Testis (tissue), 2 donors: ENCODE data around the gene PNO1.

Experiments used
- POLR2A ChIP-seq: fragments of 450-650 bp; IDR thresholded peaks from one replicate; pipeline ENCODE4 v1.6.1; 2017; ENCODE audit warnings: antibody characterized with exemption, mild to moderate bottlenecking, moderate library complexity
- TF ChIP-seq, protein P1 (sequence below), 3 experiments: fragments of 450-650 bp in 2 of 3; fragments of 200-600 bp in 1 of 3; sonication (generic) in 1 of 3; IDR thresholded peaks; one replicate each; pipeline ENCODE4 v1.5.1; 2016 to 2019; ENCODE audit warnings: antibody characterized with exemption in 3 of 3, mild to moderate bottlenecking in 2 of 3, moderate library complexity in 1 of 3

DNA sequence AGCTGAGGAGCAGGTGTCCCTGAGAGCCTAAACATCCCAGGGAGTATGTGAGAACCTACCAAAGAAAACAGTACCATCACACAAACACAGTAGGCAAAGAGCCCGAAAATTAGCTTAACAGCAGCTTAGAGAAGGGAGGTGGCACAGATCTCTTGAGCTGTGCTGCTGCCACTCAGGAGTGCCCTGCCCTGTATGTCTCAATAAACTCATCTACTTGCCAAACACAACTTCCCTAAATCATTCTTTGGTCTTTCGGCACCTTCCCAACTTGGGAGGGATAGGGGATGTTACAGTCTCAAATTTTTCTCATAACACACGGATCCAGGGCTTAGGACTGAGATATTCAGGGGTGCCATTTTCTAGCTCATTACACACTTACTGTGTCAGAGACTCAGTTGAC, 49.6 kb upstream of the PNO1 start:
- TF ChIP-seq, protein P1, sequence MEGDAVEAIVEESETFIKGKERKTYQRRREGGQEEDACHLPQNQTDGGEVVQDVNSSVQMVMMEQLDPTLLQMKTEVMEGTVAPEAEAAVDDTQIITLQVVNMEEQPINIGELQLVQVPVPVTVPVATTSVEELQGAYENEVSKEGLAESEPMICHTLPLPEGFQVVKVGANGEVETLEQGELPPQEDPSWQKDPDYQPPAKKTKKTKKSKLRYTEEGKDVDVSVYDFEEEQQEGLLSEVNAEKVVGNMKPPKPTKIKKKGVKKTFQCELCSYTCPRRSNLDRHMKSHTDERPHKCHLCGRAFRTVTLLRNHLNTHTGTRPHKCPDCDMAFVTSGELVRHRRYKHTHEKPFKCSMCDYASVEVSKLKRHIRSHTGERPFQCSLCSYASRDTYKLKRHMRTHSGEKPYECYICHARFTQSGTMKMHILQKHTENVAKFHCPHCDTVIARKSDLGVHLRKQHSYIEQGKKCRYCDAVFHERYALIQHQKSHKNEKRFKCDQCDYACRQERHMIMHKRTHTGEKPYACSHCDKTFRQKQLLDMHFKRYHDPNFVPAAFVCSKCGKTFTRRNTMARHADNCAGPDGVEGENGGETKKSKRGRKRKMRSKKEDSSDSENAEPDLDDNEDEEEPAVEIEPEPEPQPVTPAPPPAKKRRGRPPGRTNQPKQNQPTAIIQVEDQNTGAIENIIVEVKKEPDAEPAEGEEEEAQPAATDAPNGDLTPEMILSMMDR (IDR thresholded peaks at IDR 0.05), result no peak
- TF ChIP-seq POLR2A, result no peak
